ENCODE data around the gene DAZL. TPM values are rescaled to one million over a fixed set of nuclear protein-coding genes. Genes with fewer than 3 reads are reported as not detected.
A peak's percentile ranks its signal among the peaks of the same experiment; 100 is the strongest.

DAZL gene
- total and polyA plus RNA-seq, 2 donors (not counting 1 experiment from before 2014, with no cell fraction given): 0.34 TPM; not detected in 1

DNA sequence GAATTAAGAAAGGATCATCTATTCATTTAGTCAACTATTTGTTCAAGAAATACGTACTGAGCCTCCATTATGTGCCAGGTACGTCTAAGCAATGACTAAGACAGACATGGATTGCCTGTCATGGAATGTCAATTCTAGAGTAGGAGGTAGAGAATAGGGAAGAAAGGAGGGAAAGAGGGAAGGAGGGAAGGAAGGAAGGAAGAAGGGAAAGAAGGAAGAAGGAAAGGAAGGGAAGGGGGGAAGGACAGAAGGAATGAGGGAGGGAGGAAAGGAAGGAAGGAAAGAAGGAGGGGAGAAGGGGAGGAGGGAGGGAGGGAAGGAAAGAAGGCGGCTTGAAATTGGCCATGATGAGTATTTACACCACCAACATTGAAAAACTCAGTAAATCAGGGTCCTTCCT, 52.5 kb downstream of the DAZL start:
- no peak for DNase-seq (ENCODE audit: low read depth in 2 of 2)
- H3K36me3 ChIP-seq (ENCODE audit: control insufficient read depth, insufficient read depth, low read length): no peaks in the 10 kb centered on the region
- no peak overlapping the region for H3K4me2 ChIP-seq (ENCODE audit: extremely low read depth, insufficient read depth, low read length)
- H3K27me3 ChIP-seq (ENCODE audit: control insufficient read depth, insufficient read depth, low read length): peaks cover 4% of the 10 kb centered on the region
- H2AFZ ChIP-seq (ENCODE audit: low read length): no peak overlapping the region
- no peak overlapping the region for H3K4me3 ChIP-seq (replicated peaks in 1 of 4; ENCODE audit: control extremely low read depth in 1 of 4, insufficient read depth in 1 of 4, low read depth in 3 of 4, low read length in 4 of 4)
- H3K27ac ChIP-seq (ENCODE audit: insufficient read depth, low read length): no peak overlapping the region
- H3K4me1 ChIP-seq (ENCODE audit: control insufficient read depth, extremely low read depth, insufficient read depth, low read length): no peaks in the 10 kb centered on the region
- no peaks in the 10 kb centered on the region for H3K79me2 ChIP-seq (ENCODE audit: control insufficient read depth, insufficient read depth, low read length)
- no peaks in the 10 kb centered on the region for H4K20me1 ChIP-seq (ENCODE audit: control insufficient read depth, extremely low read depth, insufficient read depth, low read length)
- no peak overlapping the region for H3K9ac ChIP-seq (ENCODE audit: insufficient read depth, low read length)
- TF ChIP-seq, protein P1, sequence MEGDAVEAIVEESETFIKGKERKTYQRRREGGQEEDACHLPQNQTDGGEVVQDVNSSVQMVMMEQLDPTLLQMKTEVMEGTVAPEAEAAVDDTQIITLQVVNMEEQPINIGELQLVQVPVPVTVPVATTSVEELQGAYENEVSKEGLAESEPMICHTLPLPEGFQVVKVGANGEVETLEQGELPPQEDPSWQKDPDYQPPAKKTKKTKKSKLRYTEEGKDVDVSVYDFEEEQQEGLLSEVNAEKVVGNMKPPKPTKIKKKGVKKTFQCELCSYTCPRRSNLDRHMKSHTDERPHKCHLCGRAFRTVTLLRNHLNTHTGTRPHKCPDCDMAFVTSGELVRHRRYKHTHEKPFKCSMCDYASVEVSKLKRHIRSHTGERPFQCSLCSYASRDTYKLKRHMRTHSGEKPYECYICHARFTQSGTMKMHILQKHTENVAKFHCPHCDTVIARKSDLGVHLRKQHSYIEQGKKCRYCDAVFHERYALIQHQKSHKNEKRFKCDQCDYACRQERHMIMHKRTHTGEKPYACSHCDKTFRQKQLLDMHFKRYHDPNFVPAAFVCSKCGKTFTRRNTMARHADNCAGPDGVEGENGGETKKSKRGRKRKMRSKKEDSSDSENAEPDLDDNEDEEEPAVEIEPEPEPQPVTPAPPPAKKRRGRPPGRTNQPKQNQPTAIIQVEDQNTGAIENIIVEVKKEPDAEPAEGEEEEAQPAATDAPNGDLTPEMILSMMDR (conservative IDR thresholded peaks at IDR 0.05 in 1 of 2, IDR thresholded peaks at IDR 0.05 in 1 of 2; ENCODE audit: low read depth in 1 of 2, low read length in 2 of 2): no peak
- TF ChIP-seq EZH2 (IDR thresholded peaks at IDR 0.05; ENCODE audit: low read length, missing control alignments): no peak
- H3K9me3 ChIP-seq (ENCODE audit: control insufficient read depth, insufficient read depth, low read depth, low read length): no peaks in the 10 kb centered on the region

DNA sequence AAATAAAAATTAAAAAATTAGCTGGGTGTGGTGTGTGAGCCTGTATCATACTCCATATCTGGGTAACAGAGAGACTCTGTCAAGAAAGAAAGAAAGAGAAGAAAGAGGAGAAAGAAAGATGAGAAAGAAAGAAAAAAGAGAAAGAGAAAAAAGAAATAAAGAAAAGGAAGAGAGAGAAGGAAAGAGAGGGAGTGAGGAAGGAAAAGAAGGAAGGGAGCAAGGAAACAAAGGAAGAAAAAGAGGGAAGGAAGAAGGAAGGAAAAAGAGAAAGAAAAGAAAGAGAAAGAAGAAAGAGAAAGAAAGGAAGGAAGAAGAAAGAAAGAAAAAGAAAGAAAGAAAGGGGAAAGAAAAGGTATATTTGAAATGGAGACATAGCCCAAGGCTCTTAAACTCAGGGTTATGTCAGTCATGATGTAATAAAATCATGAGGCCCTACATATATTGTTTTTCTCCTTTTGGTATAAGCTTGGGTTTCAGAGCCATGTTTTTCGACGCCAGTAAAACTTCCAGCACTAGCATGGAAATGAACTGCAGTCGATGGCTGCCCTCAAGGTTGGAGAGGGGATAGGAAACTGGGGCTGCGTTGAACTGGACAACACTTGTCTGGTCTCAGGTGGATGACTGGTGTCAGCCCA, 53.8 kb downstream of the DAZL start:
- H3K4me2 ChIP-seq (ENCODE audit: extremely low read depth, insufficient read depth, low read length): no peak overlapping the region
- no peak for TF ChIP-seq EZH2 (IDR thresholded peaks at IDR 0.05; ENCODE audit: low read length, missing control alignments)
- TF ChIP-seq, protein P1 (conservative IDR thresholded peaks at IDR 0.05 in 1 of 2, IDR thresholded peaks at IDR 0.05 in 1 of 2; ENCODE audit: low read depth in 1 of 2, low read length in 2 of 2): no peak
- peaks cover 4% of the 10 kb centered on the region for H3K27me3 ChIP-seq (ENCODE audit: control insufficient read depth, insufficient read depth, low read length)
- H3K4me1 ChIP-seq (ENCODE audit: control insufficient read depth, extremely low read depth, insufficient read depth, low read length): no peaks in the 10 kb centered on the region
- H3K79me2 ChIP-seq (ENCODE audit: control insufficient read depth, insufficient read depth, low read length): no peaks in the 10 kb centered on the region
- no peak overlapping the region for H3K4me3 ChIP-seq (replicated peaks in 1 of 4; ENCODE audit: control extremely low read depth in 1 of 4, insufficient read depth in 1 of 4, low read depth in 3 of 4, low read length in 4 of 4)
- H2AFZ ChIP-seq (ENCODE audit: low read length): no peak overlapping the region
- H3K27ac ChIP-seq (ENCODE audit: insufficient read depth, low read length): no peak overlapping the region
- no peaks in the 10 kb centered on the region for H3K36me3 ChIP-seq (ENCODE audit: control insufficient read depth, insufficient read depth, low read length)
- H3K9me3 ChIP-seq (ENCODE audit: control insufficient read depth, insufficient read depth, low read depth, low read length): no peaks in the 10 kb centered on the region
- H3K9ac ChIP-seq (ENCODE audit: insufficient read depth, low read length): no peak overlapping the region
- no peak for DNase-seq (ENCODE audit: low read depth in 2 of 2)
- no peaks in the 10 kb centered on the region for H4K20me1 ChIP-seq (ENCODE audit: control insufficient read depth, extremely low read depth, insufficient read depth, low read length)

DNA sequence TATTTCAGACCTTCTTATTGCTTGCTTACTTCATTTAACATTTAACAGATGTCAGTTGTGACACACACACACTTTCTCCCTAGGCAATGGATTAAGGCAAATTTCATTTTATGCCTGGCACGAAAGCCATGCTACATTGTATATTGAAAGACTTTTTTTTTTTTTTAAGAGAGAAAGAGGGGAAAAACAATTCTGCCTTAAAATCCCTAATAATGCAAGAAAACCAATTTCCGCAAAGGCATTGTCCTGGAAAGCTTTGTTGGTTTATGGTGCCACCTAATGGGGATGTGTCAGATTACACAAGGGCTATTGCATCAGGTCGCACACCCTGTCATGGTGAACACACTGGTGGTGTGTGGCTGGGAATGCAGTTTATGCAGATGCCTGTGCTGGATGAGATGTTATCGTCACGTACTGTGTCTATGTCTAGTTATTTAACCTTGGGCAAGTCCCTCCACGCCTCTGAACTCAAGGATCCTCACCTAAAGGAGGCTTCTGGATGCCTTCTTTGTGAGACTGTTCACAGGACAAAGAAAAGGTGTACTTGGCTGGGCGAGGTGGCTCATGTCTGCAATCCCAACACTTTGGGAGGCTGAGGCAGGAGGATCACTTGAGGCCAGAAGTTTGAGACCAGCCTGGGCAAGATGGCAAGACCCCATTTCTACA, 54.4 kb downstream of the DAZL start:
- H3K27ac ChIP-seq (ENCODE audit: insufficient read depth, low read length): no peak overlapping the region
- no peak overlapping the region for H3K9ac ChIP-seq (ENCODE audit: insufficient read depth, low read length)
- H3K4me3 ChIP-seq (replicated peaks in 1 of 4; ENCODE audit: control extremely low read depth in 1 of 4, insufficient read depth in 1 of 4, low read depth in 3 of 4, low read length in 4 of 4): peak overlapping the region in 2 of 4 experiments; percentile 29 to 30
- H2AFZ ChIP-seq (ENCODE audit: low read length): peak overlapping the region; percentile 15
- H3K36me3 ChIP-seq (ENCODE audit: control insufficient read depth, insufficient read depth, low read length): no peaks in the 10 kb centered on the region
- no peaks in the 10 kb centered on the region for H3K9me3 ChIP-seq (ENCODE audit: control insufficient read depth, insufficient read depth, low read depth, low read length)
- no peak overlapping the region for H3K4me2 ChIP-seq (ENCODE audit: extremely low read depth, insufficient read depth, low read length)
- no peaks in the 10 kb centered on the region for H4K20me1 ChIP-seq (ENCODE audit: control insufficient read depth, extremely low read depth, insufficient read depth, low read length)
- H3K4me1 ChIP-seq (ENCODE audit: control insufficient read depth, extremely low read depth, insufficient read depth, low read length): no peaks in the 10 kb centered on the region
- H3K79me2 ChIP-seq (ENCODE audit: control insufficient read depth, insufficient read depth, low read length): no peaks in the 10 kb centered on the region
- DNase-seq (ENCODE audit: low read depth in 2 of 2): peak; percentile 80 to 90
- no peak for TF ChIP-seq EZH2 (IDR thresholded peaks at IDR 0.05; ENCODE audit: low read length, missing control alignments)
- TF ChIP-seq, protein P1 (conservative IDR thresholded peaks at IDR 0.05 in 1 of 2, IDR thresholded peaks at IDR 0.05 in 1 of 2; ENCODE audit: low read depth in 1 of 2, low read length in 2 of 2): peak; percentile 84 to 91
- peaks cover 4% of the 10 kb centered on the region for H3K27me3 ChIP-seq (ENCODE audit: control insufficient read depth, insufficient read depth, low read length)

Measured in fibroblast of lung (primary cell).